Measurements from ENCODE around the gene NCOA4. TPM values are rescaled to one million over a fixed set of nuclear protein-coding genes. Genes with fewer than 3 reads are reported as not detected.

The NCOA4 gene
- total RNA-seq, 2 donors from 2014 or later, result 157 to 200 TPM

DNA sequence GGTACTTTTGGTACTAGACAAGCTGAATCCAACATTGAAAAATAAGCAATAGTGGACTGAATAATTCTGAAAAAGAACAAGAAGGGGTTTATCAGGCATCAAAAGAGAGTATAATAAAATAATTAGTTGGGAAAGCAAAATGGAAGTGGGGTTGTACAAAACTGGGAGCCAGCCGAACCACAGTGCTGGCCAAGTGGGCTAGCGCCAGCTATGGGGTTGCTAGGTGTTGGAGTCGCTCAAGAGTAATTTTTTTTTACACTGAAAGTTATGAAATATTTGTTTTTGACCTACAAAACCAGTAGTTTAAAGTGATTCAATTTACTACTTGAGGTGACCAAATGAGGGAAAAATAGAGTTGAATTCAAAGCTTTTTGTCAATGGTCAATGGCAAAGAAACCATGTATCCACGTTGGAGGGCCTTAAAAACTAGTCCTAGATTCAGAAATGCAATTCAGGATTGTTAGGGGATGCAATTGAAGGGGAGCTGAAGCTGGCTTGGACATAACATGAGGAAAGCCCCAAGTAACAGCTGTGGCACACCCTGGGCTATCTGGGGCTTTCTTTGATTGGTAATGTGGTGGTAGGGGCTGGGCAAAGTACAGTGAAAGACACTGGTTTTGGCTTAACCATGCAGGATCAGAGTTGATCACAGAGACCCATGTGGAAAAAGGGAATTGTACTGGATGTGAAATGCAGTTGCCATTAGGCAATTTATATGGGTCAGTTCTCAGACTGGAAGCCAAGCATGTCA, 43.9 kb upstream of the NCOA4 start:
- Mint-ChIP-seq H3K9me3 (peaks cover 9% of the 10 kb centered on the region), H3K4me1 (peaks cover 29% of the 10 kb centered on the region), H3K27ac (no peak overlapping the region), H3K36me3 (ENCODE audit: low read depth) (no peaks in the 10 kb centered on the region), H3K27me3 (ENCODE audit: insufficient read depth) (peaks cover 10% of the 10 kb centered on the region), H3K4me3 (no peak overlapping the region)
- Histone ChIP-seq H3K4me3 (ENCODE audit: low read length) (no peak overlapping the region), H3K9me3 (ENCODE audit: control insufficient read depth, low read length) (peaks cover 6% of the 10 kb centered on the region), H3K27me3 (ENCODE audit: control insufficient read depth, insufficient read depth, low read length, poor library complexity, severe bottlenecking) (no peaks in the 10 kb centered on the region), H3K27ac (ENCODE audit: low read depth, low read length) (no peak overlapping the region), H3K36me3 (ENCODE audit: control insufficient read depth, insufficient read depth, low read length) (no peaks in the 10 kb centered on the region), H3K4me1 (ENCODE audit: control insufficient read depth, insufficient read depth, low read length) (no peaks in the 10 kb centered on the region), H3K9ac (ENCODE audit: extremely low read depth, low read length, poor library complexity, severe bottlenecking) (no peak overlapping the region)
- 77 to 82% methylated on average over 4 of the region's 4 CpGs for WGBS, 2 experiments (ENCODE audit: insufficient coverage in 1 of 2, insufficient read length in 1 of 2)
- no peak for DNase-seq
- no peak for TF ChIP-seq CTCF (conservative IDR thresholded peaks at IDR 0.05)

DNA sequence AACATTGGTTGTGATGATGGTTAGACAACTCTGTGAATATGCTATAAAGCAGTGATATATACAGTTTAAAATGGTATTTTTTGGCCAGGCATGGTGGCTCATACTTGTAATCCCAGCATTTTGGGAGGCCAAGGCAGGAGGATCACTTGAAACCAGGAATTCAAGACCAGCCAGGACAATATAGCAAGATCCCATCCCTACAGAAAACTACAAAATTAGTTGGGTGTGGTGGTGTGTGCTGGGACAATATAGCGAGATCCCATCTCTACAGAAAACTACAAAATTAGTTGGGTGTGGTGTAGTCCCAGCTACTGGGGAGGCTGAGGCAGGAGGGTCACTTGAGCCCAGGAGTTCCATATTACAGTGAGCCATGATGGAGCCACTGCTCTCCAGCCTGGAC, 43.1 kb upstream of the NCOA4 start:
- no peaks in the 10 kb centered on the region for H3K27me3 ChIP-seq (ENCODE audit: control insufficient read depth, insufficient read depth, low read length, poor library complexity, severe bottlenecking)
- WGBS, 2 experiments (ENCODE audit: insufficient coverage in 1 of 2, insufficient read length in 1 of 2), result 100% methylated on average over 1 of the region's 1 CpG; no CpG with 5 or more reads in 1 of the 2 experiments
- no peak overlapping the region for H3K4me3 ChIP-seq (ENCODE audit: low read length)
- H3K4me1 ChIP-seq (ENCODE audit: control insufficient read depth, insufficient read depth, low read length), result no peaks in the 10 kb centered on the region
- Mint-ChIP-seq H3K36me3 (ENCODE audit: low read depth) (no peaks in the 10 kb centered on the region), H3K4me3 (no peak overlapping the region), H3K9me3 (peaks cover 17% of the 10 kb centered on the region), H3K27ac (no peak overlapping the region), H3K27me3 (ENCODE audit: insufficient read depth) (peaks cover 18% of the 10 kb centered on the region), H3K4me1 (peaks cover 29% of the 10 kb centered on the region)
- no peaks in the 10 kb centered on the region for H3K36me3 ChIP-seq (ENCODE audit: control insufficient read depth, insufficient read depth, low read length)
- H3K9ac ChIP-seq (ENCODE audit: extremely low read depth, low read length, poor library complexity, severe bottlenecking), result no peak overlapping the region
- peaks cover 13% of the 10 kb centered on the region for H3K9me3 ChIP-seq (ENCODE audit: control insufficient read depth, low read length)
- H3K27ac ChIP-seq (ENCODE audit: low read depth, low read length), result no peak overlapping the region
- no peak for DNase-seq
- TF ChIP-seq CTCF (conservative IDR thresholded peaks at IDR 0.05), result no peak

- Histone ChIP-seq H3K27ac (ENCODE audit: low read depth, low read length) (no peak overlapping the region), H3K36me3 (ENCODE audit: control insufficient read depth, insufficient read depth, low read length) (no peaks in the 10 kb centered on the region), H3K9me3 (ENCODE audit: control insufficient read depth, low read length) (peaks cover 18% of the 10 kb centered on the region), H3K9ac (ENCODE audit: extremely low read depth, low read length, poor library complexity, severe bottlenecking) (no peak overlapping the region), H3K27me3 (ENCODE audit: control insufficient read depth, insufficient read depth, low read length, poor library complexity, severe bottlenecking) (no peaks in the 10 kb centered on the region), H3K4me3 (ENCODE audit: low read length) (no peak overlapping the region), H3K4me1 (ENCODE audit: control insufficient read depth, insufficient read depth, low read length) (no peaks in the 10 kb centered on the region)
- no peak for DNase-seq
- 74 to 75% methylated on average over 6 of the region's 6 CpGs for WGBS, 2 experiments (ENCODE audit: insufficient coverage in 1 of 2, insufficient read length in 1 of 2)
- H3K27me3 Mint-ChIP-seq (ENCODE audit: insufficient read depth), result peaks cover 20% of the 10 kb centered on the region
- H3K36me3 Mint-ChIP-seq (ENCODE audit: low read depth), result peaks cover 2% of the 10 kb centered on the region
- no peak overlapping the region for H3K4me3 Mint-ChIP-seq
- peaks cover 21% of the 10 kb centered on the region for H3K9me3 Mint-ChIP-seq
- TF ChIP-seq CTCF (conservative IDR thresholded peaks at IDR 0.05), result no peak
- H3K27ac Mint-ChIP-seq, result peak overlapping the region; percentile 18
- H3K4me1 Mint-ChIP-seq, result peaks cover 27% of the 10 kb centered on the region
Observed at GRCh38 chr10:46070749-46071148, 40.3 kb upstream of the NCOA4 start.

Data from endodermal cell (in vitro differentiated cells).